HG03159 (cell line): ENCODE measurements around the gene PLCB1.

Experiments used
- ATAC-seq: cut with Tn5 transposase; IDR thresholded peaks from one replicate; pipeline ENCODE4 v1.9.1; 2021; ENCODE audit warnings: mild to moderate bottlenecking, moderate library complexity; ENCODE audit not compliant: unreplicated experiment

The PLCB1 gene

DNA sequence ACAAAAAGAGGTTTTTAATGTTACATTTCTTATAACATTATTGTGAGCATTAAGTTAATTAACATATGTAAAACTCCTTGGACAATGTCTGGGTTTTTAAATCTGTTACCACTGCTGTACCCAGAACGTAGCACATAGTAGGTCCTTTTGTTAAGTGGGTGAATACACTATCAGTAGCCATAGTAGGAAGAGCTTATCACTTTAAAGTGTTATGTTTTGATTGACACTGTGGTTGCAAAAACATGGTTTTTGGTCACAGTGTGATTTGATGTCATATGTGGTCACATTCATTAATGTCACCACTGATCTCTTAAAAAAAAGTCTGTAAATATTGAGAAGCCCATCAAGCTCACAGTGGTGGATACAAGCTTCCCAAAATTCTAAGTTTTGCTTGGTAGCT lies 160.7 kb downstream of the PLCB1 start:
- no peak for ATAC-seq

DNA sequence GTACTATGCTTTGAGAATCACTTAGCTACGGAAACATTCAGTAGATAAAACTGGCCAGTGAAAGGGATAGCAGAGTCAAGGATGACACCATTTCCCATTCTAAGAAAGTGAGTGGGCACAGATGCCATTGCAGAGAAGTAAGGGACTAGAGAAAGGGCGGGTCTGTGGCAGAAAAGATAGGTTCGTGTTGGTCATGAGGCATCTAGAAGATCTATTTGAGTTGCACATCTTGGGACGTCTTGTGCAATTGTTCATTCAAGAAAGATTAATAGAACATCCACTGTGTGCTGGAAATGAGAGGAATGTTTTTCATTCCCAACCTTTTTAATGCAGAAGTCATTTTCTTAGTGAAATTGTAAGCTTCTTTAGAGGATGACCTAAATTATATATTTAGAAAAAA lies 161.7 kb downstream of the PLCB1 start:
- no peak for ATAC-seq

DNA sequence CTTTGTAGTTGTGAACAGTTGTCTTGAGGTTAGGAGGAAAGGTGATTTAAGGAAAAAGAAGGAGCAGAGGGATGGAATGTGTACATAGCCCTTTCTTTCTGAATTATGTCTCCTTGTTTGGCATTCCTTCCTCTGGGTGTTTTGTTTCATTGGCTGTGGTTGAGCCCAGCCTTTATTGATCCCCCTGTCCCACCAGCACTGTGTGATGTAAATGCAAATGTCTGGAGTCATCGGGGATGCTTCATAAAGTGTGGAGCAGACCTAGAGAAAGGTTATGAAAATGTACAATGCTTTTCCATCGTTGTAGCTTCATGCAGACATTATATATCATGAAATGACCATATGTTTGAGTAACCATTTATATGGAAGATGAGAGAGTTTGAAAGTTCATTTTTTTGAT lies 164.5 kb downstream of the PLCB1 start:
- no peak for ATAC-seq

DNA sequence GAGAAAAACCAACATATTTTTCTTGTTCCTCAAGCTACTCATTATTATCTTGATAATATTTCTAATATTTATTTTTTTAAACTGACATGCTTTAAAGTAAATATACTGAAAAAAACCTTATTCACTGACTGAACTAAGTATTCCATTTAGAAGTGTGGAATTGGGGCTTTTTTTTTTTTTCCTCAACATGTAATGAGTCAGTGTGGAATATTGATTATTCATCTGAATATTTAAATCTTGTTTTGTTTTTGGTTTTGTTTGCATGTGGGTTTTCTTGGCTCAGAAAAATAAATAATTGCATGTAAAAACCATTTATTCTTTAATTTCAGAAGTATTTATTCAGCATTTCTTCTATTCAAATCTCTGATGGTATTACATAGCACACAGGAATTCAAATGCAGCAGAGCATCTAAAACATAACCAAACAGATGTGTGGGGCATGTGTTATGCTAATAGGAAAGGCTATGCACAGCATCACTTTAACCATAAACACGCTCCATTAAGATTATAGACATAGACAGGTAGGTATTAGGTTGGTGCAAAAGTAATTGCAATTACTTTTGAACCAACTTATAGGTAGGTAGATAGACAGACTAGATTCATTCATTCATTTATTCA lies 166.5 kb downstream of the PLCB1 start:
- ATAC-seq, result no peak

DNA sequence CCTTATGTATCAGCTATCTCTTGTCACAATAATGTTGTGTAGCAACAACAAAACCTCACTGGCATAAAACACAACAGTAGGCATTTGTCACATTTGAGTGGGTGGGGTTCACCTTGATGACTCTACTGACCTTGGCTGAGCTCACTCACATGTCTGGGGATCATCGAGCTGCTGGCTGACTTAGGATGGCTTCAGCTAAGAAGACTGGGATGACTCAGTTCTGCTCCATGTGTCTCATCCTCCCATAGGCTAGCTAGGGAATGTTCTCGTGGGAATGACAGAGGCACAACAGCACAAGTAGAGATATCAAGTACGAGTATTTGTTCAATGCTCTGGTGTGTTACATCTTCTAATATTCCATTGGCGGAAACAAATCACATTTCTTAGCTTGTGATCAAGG lies 167.9 kb downstream of the PLCB1 start:
- ATAC-seq, result no peak

DNA sequence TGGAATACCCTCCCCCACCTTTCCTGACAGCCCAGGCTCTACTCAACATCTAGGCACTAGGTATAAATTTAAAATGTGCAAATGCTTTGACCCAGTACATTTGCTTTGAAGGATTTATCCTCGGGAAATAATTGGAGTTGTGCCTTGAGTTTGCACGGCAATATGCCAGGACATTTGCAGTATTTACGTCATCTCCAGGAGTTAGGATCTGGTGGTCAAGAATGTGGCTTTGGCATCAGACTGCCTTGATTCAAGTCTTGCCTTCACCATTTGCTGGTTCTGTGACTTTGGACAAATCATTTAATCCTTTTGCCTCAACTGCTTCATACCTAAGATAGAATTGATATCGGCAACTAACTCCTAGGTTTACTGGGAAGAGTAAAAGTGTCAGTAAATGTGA lies 169.6 kb downstream of the PLCB1 start:
- no peak for ATAC-seq

DNA sequence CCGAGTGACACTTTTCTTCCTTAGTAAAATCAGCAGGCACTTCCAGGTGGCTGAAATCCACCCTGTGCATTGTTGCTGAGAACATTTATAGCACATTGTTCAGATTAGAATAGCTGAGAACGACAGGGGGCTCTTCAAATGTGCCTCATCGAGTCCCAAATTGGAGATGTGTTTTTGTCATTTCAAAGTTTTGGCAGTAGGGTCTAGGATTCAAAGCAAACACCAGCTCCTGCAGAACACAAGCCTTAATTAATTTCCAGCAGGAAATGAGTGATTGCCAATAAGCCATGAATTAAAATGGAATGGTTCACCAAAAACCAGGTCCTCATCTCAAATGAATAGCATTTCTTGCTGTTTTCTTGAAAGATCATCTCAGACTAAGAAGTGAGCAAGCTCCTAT lies 171.6 kb downstream of the PLCB1 start:
- no peak for ATAC-seq

DNA sequence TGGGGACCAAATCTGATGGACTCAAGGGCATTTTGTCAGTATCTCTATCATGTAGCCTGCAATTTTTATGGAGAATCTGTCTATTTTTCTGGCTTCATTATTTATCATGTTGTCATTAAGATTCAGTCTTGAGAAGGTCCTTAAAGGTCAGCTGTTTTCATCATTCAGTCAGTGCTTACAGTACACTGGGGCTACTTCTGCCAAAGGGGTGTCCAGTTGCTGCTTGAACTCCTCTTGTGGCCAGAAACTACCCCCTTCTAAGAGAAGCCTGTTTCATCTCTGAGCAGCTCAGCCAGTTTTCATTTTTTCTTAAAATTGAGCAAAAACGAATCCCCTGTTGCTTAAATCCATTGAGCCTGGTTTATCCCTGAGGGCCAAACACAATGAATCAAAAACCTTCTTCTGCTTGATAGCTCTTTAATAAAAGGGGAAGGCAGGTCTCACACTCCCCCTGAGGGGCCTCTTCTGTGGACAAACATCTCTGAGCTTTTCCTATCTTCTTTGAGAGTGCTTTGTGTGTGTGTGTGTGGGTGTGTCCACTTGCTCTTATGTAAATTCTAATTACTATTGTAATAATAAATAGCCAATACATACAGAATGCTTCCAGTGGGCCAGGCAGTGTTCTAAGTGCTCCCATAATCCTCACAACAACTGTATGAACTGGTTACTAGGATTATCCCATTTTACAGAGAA lies 172.2 kb downstream of the PLCB1 start:
- ATAC-seq, result no peak

DNA sequence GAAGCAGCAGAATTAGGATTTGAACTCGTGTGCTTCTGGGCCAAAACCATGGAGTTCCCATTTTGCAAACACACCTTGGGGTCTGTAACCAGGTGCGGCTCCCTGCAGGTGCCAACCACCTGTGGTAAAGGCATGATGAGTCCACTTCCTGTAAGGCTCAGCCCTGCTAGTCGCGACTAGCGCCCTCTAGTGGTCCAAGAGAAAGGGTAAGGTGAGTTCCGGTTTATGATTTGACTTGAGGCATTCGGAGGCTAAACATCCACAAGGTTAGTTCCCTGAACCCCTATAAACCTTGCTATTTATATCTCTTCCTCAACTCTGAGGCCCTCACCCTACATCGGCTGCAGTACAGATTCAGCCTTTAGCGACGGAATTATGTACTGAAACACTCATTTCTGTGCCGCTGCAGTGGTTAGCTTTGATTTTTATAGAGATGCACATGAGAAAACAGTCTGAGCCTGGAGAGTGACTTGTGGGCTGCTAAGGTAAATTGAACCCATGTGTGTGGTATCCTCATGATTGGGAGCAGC lies 173.4 kb downstream of the PLCB1 start:
- peak; percentile 94 for ATAC-seq

DNA sequence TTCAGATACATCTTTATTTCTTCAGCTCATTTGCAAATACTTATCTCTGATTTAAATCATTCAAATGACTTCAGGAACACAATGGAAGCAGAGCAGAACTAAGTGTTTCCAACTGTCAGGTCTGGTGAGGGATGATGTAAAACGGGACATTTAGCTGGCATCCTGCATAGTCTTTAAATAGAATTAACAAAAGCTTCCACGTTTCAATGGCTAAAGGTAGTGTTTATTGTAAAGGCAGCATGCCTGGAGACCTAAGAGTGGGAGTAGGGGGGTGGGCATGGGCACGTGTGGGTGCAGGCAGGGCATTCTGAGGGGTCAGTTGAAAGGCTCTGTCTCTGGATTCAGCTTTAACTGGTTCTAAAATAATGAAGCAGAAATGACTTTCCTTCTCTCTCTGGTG lies 174.9 kb downstream of the PLCB1 start:
- ATAC-seq, result no peak

DNA sequence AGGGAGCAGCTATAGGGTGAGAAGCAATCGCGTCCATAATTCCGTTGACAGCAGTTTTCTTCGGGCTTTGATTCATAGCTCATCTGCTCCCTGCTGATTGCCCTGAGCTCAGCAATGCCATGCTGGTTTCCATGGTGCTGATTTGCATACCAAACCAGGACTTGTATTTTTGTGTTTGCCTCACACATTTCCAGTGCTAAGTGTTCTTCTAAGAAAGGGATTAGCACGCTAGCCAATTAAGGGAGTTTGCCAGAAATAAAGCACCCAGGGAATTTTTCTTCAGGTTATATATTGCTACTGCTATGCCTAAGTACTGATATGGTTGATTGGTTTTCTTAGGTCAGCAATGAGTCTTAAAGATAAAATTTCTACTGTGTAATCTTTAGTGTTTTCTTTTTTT lies 177.6 kb downstream of the PLCB1 start:
- ATAC-seq, result no peak

DNA sequence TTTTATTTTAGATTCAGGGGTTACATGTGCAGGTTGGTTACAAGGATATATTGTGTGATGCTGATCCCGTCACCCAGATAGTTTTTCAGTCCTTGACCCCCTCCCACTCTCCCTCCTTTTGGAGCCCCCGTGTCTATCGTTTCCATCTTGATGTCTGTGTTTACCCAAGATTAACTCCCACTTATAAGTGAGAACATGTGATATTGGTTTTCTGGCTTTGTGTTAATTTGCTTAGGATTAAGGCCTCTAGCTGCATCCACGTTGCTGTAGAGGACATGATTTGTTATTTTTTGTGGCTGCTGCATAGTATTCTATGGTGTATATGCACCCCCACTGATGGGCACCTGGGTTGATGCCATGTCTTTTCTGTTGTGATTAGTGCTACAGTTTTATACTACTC lies 178.6 kb downstream of the PLCB1 start:
- no peak for ATAC-seq

DNA sequence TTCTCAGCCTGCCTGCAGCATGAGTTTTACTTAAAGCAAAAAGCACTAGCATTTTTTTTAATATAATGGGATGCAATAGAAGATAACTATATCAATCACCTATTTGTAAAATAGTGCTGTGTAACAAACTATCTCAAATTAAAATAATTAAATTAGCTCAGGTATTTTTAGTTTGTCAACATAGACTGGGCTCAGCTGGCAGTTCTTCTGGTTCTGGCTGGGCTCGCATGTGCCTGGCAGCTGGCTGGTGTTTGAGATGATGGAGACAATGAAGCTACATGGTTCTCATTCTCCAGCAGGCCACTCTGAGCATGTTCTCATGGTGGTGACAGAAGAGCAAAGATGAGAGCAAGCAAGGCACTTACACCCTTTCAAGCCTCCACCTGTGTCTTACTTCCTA lies 181.0 kb downstream of the PLCB1 start:
- no peak for ATAC-seq

DNA sequence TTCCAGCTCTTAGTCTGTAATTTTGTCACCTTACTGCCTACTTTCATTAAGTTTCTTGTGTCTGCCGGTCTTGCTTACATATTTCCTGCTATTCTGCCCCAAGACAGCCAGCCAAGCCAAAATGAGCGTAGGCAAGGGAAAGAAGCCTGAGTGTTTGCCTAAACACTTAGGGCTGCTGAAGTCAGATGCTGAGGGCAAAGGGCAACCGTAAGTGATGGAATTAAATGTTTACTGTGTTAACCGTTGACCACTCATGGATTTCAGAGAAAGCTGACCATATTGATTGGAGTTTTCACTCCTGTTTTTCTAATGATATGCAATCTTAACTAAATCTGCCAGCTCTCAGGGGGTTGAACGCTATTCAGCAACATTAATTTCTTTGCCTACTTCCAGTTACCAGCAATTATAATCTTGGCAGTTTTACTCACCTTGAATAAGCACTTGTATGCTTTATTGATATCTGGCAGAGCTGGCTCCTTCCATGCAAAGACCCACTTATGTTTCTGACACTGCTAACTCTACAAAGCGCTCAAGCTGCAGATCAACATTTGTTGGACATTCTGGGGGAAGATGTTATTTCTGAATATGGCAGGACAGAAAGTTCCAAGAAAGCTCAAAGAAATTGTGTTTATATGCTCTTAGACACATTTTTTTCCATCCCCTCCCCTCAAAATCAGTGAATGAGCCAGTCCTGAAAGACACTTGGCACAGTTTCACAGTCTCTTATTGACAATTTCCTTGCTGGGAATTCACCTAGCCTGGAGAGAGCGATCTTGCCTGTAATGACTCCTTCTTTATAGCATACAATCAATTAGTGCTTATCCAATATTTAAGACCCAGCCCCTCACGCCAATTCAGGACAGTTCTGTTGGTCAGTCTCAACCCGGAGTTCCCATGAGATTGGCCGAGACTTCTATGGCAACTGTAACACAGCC lies 183.8 kb downstream of the PLCB1 start:
- no peak for ATAC-seq

DNA sequence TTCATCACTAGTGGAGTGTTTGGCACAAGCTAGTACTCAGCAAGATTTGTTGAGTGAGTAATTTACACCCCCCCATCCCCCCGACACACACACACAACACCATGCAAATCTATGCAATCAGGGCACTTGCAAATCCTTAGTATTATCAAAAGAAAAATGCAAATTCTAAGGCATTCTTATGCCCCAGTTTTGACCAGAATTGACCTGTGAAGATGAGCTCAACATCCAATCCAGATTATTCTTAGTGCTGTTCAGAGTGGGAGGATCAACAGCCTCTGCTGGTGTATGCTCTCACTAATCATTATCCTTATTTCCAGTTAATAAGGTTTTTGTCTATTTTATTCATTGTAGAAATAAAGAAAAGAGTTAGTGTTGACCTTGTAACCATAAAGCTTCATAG lies 185.4 kb downstream of the PLCB1 start:
- no peak for ATAC-seq

DNA sequence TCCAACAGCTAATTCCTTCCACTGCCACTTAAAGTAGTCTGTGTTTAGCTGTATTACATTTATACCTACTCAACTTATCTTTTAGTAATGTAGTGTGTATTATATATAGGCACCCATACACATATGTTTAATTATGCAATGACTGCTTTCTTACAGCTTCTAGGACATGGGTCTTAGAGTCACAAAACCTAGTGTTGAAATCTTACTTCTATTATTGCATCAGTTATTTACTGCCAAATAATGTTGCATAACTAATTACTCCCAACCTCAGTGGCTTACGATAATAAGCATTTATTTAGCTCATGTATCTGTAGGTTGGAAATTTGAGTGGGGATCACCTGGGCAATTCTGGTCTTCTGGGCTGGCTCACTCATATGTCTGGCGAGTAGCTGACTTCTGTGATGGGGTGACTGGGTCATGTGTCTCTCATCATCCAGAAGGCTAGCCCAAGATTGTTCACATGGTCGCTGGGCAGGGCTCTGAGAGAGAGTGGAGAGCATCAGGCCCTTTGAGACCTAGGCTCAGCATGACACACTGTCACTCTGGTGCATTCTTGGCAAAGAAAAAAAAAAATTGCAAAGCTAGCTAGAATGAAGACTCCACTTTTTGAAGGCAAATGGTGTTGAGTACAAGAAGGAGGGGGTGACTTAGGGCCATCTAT lies 187.0 kb downstream of the PLCB1 start:
- ATAC-seq, result no peak

DNA sequence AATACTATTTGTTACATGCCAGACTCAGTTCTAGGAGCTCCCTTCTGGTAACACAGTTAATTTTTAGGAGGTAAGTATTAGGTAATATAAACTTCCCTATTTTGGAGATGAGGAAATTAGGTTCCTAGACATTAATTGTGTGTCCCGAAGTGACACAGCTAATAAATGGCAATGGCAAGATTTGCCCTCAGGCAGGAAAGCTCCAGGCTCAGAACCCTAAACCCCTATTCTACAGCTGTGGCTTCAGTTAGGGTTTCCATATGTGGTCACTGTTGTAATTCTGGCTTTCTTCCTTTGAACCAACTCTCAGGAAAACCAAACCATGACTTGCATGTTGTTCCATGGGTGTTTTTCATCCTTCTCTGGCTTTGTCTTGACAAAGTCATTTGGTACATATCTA lies 188.2 kb downstream of the PLCB1 start:
- no peak for ATAC-seq

DNA sequence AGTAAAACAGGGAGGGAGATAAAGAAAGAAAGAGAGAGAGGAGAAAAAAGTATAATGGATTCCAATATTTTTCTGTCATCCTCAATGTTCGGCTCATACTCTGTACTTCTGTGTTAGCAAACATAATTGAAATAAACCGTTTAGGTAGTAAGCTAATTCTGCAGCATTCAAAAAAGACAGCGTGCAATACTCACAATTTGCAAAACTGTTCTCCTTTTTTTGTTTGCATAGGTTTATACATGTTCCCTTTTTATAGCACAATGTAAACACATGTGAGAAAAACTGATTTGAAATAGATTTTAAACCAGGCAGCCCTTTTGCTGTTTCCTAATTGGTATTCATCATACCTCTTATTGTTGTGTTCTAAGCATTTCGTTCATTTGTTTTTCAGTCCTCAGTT lies 188.9 kb downstream of the PLCB1 start:
- ATAC-seq, result no peak

DNA sequence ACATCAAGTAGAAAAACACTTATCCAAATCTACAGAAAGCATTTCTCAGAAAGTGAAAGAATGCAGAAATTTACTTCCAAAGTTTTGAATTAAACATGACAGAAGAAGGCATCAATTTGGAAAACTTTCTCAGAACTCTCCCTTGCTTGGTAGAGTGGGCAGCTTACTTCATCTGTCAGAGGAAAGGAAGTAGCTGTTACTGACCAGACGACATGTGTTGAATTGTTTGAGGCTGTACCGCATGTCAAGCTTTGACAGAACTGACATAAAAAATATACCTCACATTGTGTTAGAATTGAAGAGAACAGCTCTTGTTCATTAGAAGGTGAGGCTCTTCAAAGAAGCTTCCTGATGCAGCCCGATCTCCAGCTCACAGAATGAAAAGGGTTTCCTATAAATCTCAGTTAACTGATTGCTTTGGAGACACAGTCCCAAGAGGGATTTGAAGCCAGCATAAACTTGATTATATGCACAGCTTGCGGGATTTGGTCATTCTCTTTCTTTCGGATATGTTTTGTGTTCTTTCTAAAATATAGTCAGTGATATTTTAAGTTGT lies 190.7 kb downstream of the PLCB1 start:
- ATAC-seq, result no peak

DNA sequence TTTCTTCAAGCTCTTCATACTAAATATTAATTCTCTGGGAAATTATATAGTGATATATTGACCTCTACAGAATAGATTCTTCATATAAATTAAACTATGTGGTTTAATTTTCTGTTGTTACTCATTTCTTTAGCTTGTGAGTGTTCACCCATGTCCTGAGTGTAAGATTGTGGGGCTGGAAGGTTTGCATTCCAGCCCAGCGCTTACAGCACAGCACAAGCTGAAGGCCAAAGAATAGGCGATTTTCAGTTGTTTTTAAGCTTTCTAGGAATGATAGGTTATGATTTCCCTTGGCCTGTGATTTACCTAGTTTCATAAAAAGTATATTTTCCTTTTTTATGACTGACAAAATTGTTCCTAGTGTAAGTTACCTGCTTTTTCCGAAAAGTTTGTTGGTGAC lies 194.1 kb downstream of the PLCB1 start:
- ATAC-seq, result no peak

DNA sequence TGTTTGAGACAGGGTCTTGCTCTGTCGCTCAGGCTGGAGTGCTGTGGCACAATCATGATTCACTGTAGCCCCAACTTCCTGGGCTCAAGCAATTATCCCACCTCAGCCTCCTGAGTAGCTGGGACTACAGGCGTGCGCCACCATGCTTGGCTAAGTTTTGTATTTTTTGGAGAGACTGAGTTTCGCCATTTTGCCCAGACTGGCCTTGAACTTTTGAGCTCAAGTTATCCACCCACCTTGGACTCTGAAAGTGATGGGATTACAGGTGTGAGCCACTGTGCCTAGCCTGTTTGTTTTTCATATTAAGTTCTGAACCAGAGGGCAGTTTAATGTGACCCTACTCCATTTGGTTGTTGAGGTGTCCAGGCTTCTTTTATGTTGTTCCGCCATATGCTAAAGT lies 194.8 kb downstream of the PLCB1 start:
- no peak for ATAC-seq
